Measurements from ENCODE around the gene LSM7.

The LSM7 gene

DNA sequence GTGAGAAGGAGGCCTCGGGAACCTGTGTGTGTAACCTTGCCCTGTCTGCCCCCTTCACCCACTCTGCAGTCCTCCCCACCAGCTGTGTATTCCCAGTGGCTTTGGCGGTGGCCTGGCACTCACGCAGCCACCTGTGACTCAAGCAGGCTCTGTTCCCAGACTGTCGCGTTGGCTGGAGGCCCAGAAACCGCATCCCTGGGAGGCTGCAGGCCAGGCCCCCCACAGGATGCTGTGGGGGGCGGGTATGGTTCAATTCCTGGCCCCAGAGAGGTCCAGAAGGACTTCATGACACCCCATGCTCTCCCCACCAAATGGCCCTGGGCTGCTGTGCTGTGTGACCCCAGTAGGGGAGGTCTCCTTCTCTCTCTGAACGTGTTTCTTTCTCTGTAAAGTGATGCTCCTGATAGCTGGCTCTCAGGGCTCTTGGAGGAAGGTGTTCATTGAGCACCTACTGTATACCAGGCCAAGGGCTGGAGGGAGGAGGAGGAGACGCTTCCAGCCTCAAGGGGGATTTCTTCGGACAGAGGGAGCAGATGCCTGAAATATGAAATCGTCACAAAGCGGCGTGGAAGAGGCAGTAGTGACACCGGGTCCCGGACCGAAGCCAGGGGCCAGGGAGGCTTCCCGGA is 18.5 kb downstream of the LSM7 start:
- H3K36me3 ChIP-seq (ENCODE audit: control insufficient read depth in 1 of 2, insufficient read depth in 2 of 2, low read length in 2 of 2), result no peaks in the 10 kb centered on the region
- no peak overlapping the region for H4K8ac ChIP-seq (ENCODE audit: low read depth, low read length)
- no peak overlapping the region for H3K14ac ChIP-seq (ENCODE audit: low read length)
- DNase-seq, result no peak
- H2AK5ac ChIP-seq (ENCODE audit: low read length), result no peak overlapping the region
- no peak overlapping the region for H3K23ac ChIP-seq (ENCODE audit: low read length)
- no peak overlapping the region for H2BK5ac ChIP-seq (ENCODE audit: low read depth, low read length, poor library complexity)
- H2AFZ ChIP-seq (ENCODE audit: insufficient read depth, low read length, poor library complexity), result no peak overlapping the region
- H3K27ac ChIP-seq (ENCODE audit: low read depth, low read length), result no peak overlapping the region
- no peaks in the 10 kb centered on the region for H3K79me1 ChIP-seq (ENCODE audit: low read length)
- H2BK120ac ChIP-seq (ENCODE audit: insufficient read depth, low read length, poor library complexity), result no peak overlapping the region
- no peak overlapping the region for H4K91ac ChIP-seq (ENCODE audit: low read depth, low read length)
- no peak overlapping the region for H3K4ac ChIP-seq (ENCODE audit: low read depth, low read length)
- no peak overlapping the region for H3K18ac ChIP-seq (ENCODE audit: low read length)
- no peak overlapping the region for H2BK12ac ChIP-seq (ENCODE audit: low read length)
- peaks cover 21% of the 10 kb centered on the region for H3K27me3 ChIP-seq (ENCODE audit: insufficient read depth, low read length)
- no peaks in the 10 kb centered on the region for H3K79me2 ChIP-seq (ENCODE audit: control insufficient read depth, insufficient read depth, low read length, poor library complexity)
- H3K9ac ChIP-seq (ENCODE audit: low read length), result no peak overlapping the region
- H3K4me3 ChIP-seq (ENCODE audit: low read depth, low read length), result no peak overlapping the region
- H4K12ac ChIP-seq (ENCODE audit: low read depth, low read length), result no peak overlapping the region
- no peak overlapping the region for H3K4me2 ChIP-seq (ENCODE audit: low read length)
- peaks cover 0 to 3% of the 10 kb centered on the region in 2 experiments for H3K4me1 ChIP-seq (ENCODE audit: control insufficient read depth in 1 of 2, insufficient read depth in 2 of 2, low read length in 2 of 2)
- H3K9me3 ChIP-seq (ENCODE audit: insufficient read depth, low read depth, low read length), result peaks cover 9% of the 10 kb centered on the region
- WGBS (ENCODE audit: extremely low coverage, insufficient coverage, insufficient read length), result no CpG with 5 or more reads among the region's 17 CpGs

DNA sequence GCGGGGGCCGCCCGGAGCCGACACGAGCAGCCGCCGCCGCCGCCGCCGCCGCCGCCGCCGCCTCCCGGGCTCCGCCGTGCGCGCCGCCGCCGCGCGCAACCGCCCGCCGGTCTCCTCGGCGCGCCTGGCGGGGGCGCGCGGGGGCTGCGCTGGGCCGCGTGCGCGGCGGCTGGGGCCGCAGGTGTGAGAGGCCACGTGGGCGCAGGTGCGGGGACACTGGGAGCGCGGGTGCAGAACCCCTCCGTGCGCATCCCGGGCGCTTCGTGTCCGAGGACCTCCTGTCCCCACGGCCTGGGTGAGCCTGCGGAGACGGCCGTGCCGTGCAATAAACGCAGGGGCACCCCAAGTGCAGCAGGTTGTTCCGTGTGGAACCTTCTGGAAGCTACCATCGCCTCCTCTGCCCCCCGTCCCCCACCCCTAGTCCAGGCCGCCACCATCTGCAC is 20.3 kb downstream of the LSM7 start, which contains the start of gene LINGO3:
TSS of gene LINGO3 (minus strand) at position 41 of the 443 bp plus-strand sequence. CDS start 16,378 bp downstream, outside the sequence.
- WGBS (ENCODE audit: extremely low coverage, insufficient coverage, insufficient read length), result no CpG with 5 or more reads among the region's 63 CpGs
- Histone ChIP-seq H3K23ac (ENCODE audit: low read length) (no peak within 1 kb of the TSS), H3K4ac (ENCODE audit: low read depth, low read length) (no peak within 1 kb of the TSS), H3K4me1 (ENCODE audit: control insufficient read depth in 1 of 2, insufficient read depth in 2 of 2, low read length in 2 of 2) (peaks cover 0 to 3% of the 10 kb centered on the region in 2 experiments), H2AK5ac (ENCODE audit: low read length) (no peak within 1 kb of the TSS), H3K4me3 (ENCODE audit: low read depth, low read length) (no peak within 1 kb of the TSS), H3K18ac (ENCODE audit: low read length) (no peak within 1 kb of the TSS), H2AFZ (ENCODE audit: insufficient read depth, low read length, poor library complexity) (no peak within 1 kb of the TSS), H3K4me2 (ENCODE audit: low read length) (peak within 1 kb of the TSS; percentile 55), H3K27me3 (ENCODE audit: insufficient read depth, low read length) (peaks cover 21% of the 10 kb centered on the region), H4K12ac (ENCODE audit: low read depth, low read length) (no peak within 1 kb of the TSS), H3K79me1 (ENCODE audit: low read length) (no peaks in the 10 kb centered on the region), H2BK120ac (ENCODE audit: insufficient read depth, low read length, poor library complexity) (no peak within 1 kb of the TSS), H4K91ac (ENCODE audit: low read depth, low read length) (no peak within 1 kb of the TSS), H3K27ac (ENCODE audit: low read depth, low read length) (no peak within 1 kb of the TSS), H3K36me3 (ENCODE audit: control insufficient read depth in 1 of 2, insufficient read depth in 2 of 2, low read length in 2 of 2) (no peaks in the 10 kb centered on the region), H3K14ac (ENCODE audit: low read length) (no peak within 1 kb of the TSS), H4K8ac (ENCODE audit: low read depth, low read length) (no peak within 1 kb of the TSS), H2BK12ac (ENCODE audit: low read length) (no peak within 1 kb of the TSS), H3K9me3 (ENCODE audit: insufficient read depth, low read depth, low read length) (peaks cover 6% of the 10 kb centered on the region), H3K9ac (ENCODE audit: low read length) (no peak within 1 kb of the TSS), H2BK5ac (ENCODE audit: low read depth, low read length, poor library complexity) (no peak within 1 kb of the TSS), H3K79me2 (ENCODE audit: control insufficient read depth, insufficient read depth, low read length, poor library complexity) (no peaks in the 10 kb centered on the region)
- no peak for DNase-seq

DNA sequence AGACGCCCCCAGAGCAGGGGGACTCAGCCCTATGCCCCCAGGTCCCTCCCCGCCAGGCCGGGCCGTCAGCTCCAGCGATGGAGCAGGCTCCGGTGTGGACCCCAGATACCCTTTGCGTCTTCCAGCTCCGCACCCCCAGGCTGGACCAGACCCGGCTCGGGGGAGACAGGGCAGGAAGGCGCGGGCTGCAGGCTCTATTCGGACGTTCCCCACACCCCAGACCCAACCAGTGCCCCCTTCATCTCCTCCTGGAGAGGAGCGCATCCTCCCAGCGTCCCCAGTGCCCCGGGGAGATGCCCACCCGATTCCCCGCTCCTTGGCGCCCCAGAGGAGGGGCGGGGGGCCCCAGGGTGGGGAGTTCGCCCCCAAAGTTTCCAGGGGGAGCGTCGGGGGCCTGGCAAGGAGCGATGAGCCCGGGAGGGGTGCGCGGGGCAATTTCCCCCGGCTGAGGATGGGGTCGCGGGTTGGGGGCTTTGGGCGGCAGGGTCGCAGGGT is 20.8 kb downstream of the LSM7 start:
- peaks cover 0 to 3% of the 10 kb centered on the region in 2 experiments for H3K4me1 ChIP-seq (ENCODE audit: control insufficient read depth in 1 of 2, insufficient read depth in 2 of 2, low read length in 2 of 2)
- no peak overlapping the region for H2BK120ac ChIP-seq (ENCODE audit: insufficient read depth, low read length, poor library complexity)
- no peak overlapping the region for H4K91ac ChIP-seq (ENCODE audit: low read depth, low read length)
- H2AK5ac ChIP-seq (ENCODE audit: low read length), result no peak overlapping the region
- no peak overlapping the region for H4K12ac ChIP-seq (ENCODE audit: low read depth, low read length)
- no peak overlapping the region for H4K8ac ChIP-seq (ENCODE audit: low read depth, low read length)
- peaks cover 22% of the 10 kb centered on the region for H3K27me3 ChIP-seq (ENCODE audit: insufficient read depth, low read length)
- no peaks in the 10 kb centered on the region for H3K79me1 ChIP-seq (ENCODE audit: low read length)
- H3K79me2 ChIP-seq (ENCODE audit: control insufficient read depth, insufficient read depth, low read length, poor library complexity), result no peaks in the 10 kb centered on the region
- no peak overlapping the region for H3K14ac ChIP-seq (ENCODE audit: low read length)
- H3K4me3 ChIP-seq (ENCODE audit: low read depth, low read length), result no peak overlapping the region
- H3K9me3 ChIP-seq (ENCODE audit: insufficient read depth, low read depth, low read length), result peaks cover 4% of the 10 kb centered on the region
- H3K27ac ChIP-seq (ENCODE audit: low read depth, low read length), result no peak overlapping the region
- H2AFZ ChIP-seq (ENCODE audit: insufficient read depth, low read length, poor library complexity), result no peak overlapping the region
- no peak overlapping the region for H2BK12ac ChIP-seq (ENCODE audit: low read length)
- no peak overlapping the region for H3K9ac ChIP-seq (ENCODE audit: low read length)
- no peak overlapping the region for H3K23ac ChIP-seq (ENCODE audit: low read length)
- no peak overlapping the region for H3K4ac ChIP-seq (ENCODE audit: low read depth, low read length)
- DNase-seq, result no peak
- H3K4me2 ChIP-seq (ENCODE audit: low read length), result peak overlapping the region; percentile 25
- WGBS (ENCODE audit: extremely low coverage, insufficient coverage, insufficient read length), result no CpG with 5 or more reads among the region's 33 CpGs
- no peak overlapping the region for H3K18ac ChIP-seq (ENCODE audit: low read length)
- no peak overlapping the region for H2BK5ac ChIP-seq (ENCODE audit: low read depth, low read length, poor library complexity)
- no peaks in the 10 kb centered on the region for H3K36me3 ChIP-seq (ENCODE audit: control insufficient read depth in 1 of 2, insufficient read depth in 2 of 2, low read length in 2 of 2)

DNA sequence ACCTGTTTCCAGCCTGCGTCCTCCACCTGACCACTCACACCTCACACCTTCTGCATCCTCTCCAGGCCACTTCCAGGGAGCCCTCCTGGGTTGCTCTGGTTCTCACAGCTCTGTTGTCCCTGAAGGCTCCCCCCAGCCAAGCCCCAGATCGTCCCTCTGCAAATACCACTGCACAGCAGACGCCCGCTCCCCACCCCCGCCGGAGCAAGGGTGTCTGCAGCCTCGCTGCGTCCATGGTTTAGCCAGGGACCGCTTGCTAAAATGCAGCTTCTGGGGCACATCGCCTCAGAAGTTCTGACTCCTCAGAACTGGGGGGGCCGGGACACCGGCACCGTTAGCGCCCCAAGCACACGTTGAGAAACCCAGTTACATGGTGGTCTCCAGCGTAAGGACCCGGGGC is 21.4 kb downstream of the LSM7 start:
- peaks cover 0 to 3% of the 10 kb centered on the region in 2 experiments for H3K4me1 ChIP-seq (ENCODE audit: control insufficient read depth in 1 of 2, insufficient read depth in 2 of 2, low read length in 2 of 2)
- no peak overlapping the region for H3K18ac ChIP-seq (ENCODE audit: low read length)
- H3K14ac ChIP-seq (ENCODE audit: low read length), result no peak overlapping the region
- H4K8ac ChIP-seq (ENCODE audit: low read depth, low read length), result no peak overlapping the region
- no CpG with 5 or more reads among the region's 17 CpGs for WGBS (ENCODE audit: extremely low coverage, insufficient coverage, insufficient read length)
- peaks cover 27% of the 10 kb centered on the region for H3K27me3 ChIP-seq (ENCODE audit: insufficient read depth, low read length)
- no peak overlapping the region for H3K4ac ChIP-seq (ENCODE audit: low read depth, low read length)
- no peaks in the 10 kb centered on the region for H3K79me1 ChIP-seq (ENCODE audit: low read length)
- H4K12ac ChIP-seq (ENCODE audit: low read depth, low read length), result no peak overlapping the region
- H3K9me3 ChIP-seq (ENCODE audit: insufficient read depth, low read depth, low read length), result peaks cover 4% of the 10 kb centered on the region
- H3K4me3 ChIP-seq (ENCODE audit: low read depth, low read length), result no peak overlapping the region
- H3K27ac ChIP-seq (ENCODE audit: low read depth, low read length), result no peak overlapping the region
- H2BK5ac ChIP-seq (ENCODE audit: low read depth, low read length, poor library complexity), result no peak overlapping the region
- H3K23ac ChIP-seq (ENCODE audit: low read length), result no peak overlapping the region
- H2BK120ac ChIP-seq (ENCODE audit: insufficient read depth, low read length, poor library complexity), result no peak overlapping the region
- no peaks in the 10 kb centered on the region for H3K36me3 ChIP-seq (ENCODE audit: control insufficient read depth in 1 of 2, insufficient read depth in 2 of 2, low read length in 2 of 2)
- no peak overlapping the region for H2BK12ac ChIP-seq (ENCODE audit: low read length)
- no peak overlapping the region for H2AK5ac ChIP-seq (ENCODE audit: low read length)
- no peak overlapping the region for H3K4me2 ChIP-seq (ENCODE audit: low read length)
- H3K9ac ChIP-seq (ENCODE audit: low read length), result no peak overlapping the region
- H3K79me2 ChIP-seq (ENCODE audit: control insufficient read depth, insufficient read depth, low read length, poor library complexity), result no peaks in the 10 kb centered on the region
- no peak overlapping the region for H4K91ac ChIP-seq (ENCODE audit: low read depth, low read length)
- H2AFZ ChIP-seq (ENCODE audit: insufficient read depth, low read length, poor library complexity), result no peak overlapping the region
- DNase-seq, result no peak

All from trophoblast cell (in vitro differentiated cells and primary cell).